ENCODE data around the gene HOMER2. TPM values are rescaled to one million over a fixed set of nuclear protein-coding genes. Genes with fewer than 3 reads are reported as not detected.

Gene HOMER2
- total and polyA plus RNA-seq, 2 experiments from 2014 or later, result 5.9 to 14.5 TPM

GRCh38 chr15:82966671-82967071, 14.2 kb upstream of the HOMER2 start:
- no peaks in the 10 kb centered on the region for H3K27me3 ChIP-seq
- H3K4me3 ChIP-seq, result no peak overlapping the region
- no peaks in the 10 kb centered on the region for H4K20me1 ChIP-seq (ENCODE audit: insufficient read depth, poor library complexity, severe bottlenecking)
- no peaks in the 10 kb centered on the region for H3K9me2 ChIP-seq (replicated peaks; ENCODE audit: insufficient read depth)
- no peak overlapping the region for H2AFZ ChIP-seq
- no peaks in the 10 kb centered on the region for H3K4me1 ChIP-seq (ENCODE audit: insufficient read depth)
- TF ChIP-seq EZH2phosphoT487 (IDR thresholded peaks at IDR 0.05; ENCODE audit: low read depth, severe bottlenecking, unreplicated experiment) (no peak), EZH2 (IDR thresholded peaks at IDR 0.05; ENCODE audit: borderline replicate concordance) (no peak), CTCF (IDR thresholded peaks at IDR 0.05; ENCODE audit: poor library complexity) (no peak)
- DNase-seq (ENCODE audit: low spot score), result no peak
- no peaks in the 10 kb centered on the region for H3K36me3 ChIP-seq (replicated peaks; ENCODE audit: insufficient read depth, low read depth)
- WGBS (ENCODE audit: low lambda C conversion rate, missing lambda C conversion rate), result 89% methylated on average over 4 of the region's 4 CpGs
- H3K27ac ChIP-seq, result no peak overlapping the region
- H3K9me3 ChIP-seq (ENCODE audit: low read depth), result no peaks in the 10 kb centered on the region
- no peaks in the 10 kb centered on the region for H3K79me2 ChIP-seq
- no peak overlapping the region for H3K4me2 ChIP-seq

- no peaks in the 10 kb centered on the region for H3K36me3 ChIP-seq (replicated peaks; ENCODE audit: insufficient read depth, low read depth)
- H3K9me3 ChIP-seq (ENCODE audit: low read depth), result no peaks in the 10 kb centered on the region
- H3K9me2 ChIP-seq (replicated peaks; ENCODE audit: insufficient read depth), result no peaks in the 10 kb centered on the region
- no peaks in the 10 kb centered on the region for H4K20me1 ChIP-seq (ENCODE audit: insufficient read depth, poor library complexity, severe bottlenecking)
- no peak overlapping the region for H3K27ac ChIP-seq
- no peak overlapping the region for H2AFZ ChIP-seq
- no peaks in the 10 kb centered on the region for H3K79me2 ChIP-seq
- no peak overlapping the region for H3K4me2 ChIP-seq
- no peaks in the 10 kb centered on the region for H3K4me1 ChIP-seq (ENCODE audit: insufficient read depth)
- DNase-seq (ENCODE audit: low spot score), result no peak
- H3K4me3 ChIP-seq, result no peak overlapping the region
- TF ChIP-seq CTCF (IDR thresholded peaks at IDR 0.05; ENCODE audit: poor library complexity), result no peak
- no peak for TF ChIP-seq EZH2 (IDR thresholded peaks at IDR 0.05; ENCODE audit: borderline replicate concordance)
- TF ChIP-seq EZH2phosphoT487 (IDR thresholded peaks at IDR 0.05; ENCODE audit: low read depth, severe bottlenecking, unreplicated experiment), result no peak
- no peaks in the 10 kb centered on the region for H3K27me3 ChIP-seq
- WGBS (ENCODE audit: low lambda C conversion rate, missing lambda C conversion rate), result 98% methylated on average over 5 of the region's 5 CpGs
Measured at GRCh38 chr15:82964890-82965289, 12.4 kb upstream of the HOMER2 start.

GRCh38 chr15:82963471-82964341, 11.2 kb upstream of the HOMER2 start:
- Histone ChIP-seq H3K27ac (no peak overlapping the region), H4K20me1 (ENCODE audit: insufficient read depth, poor library complexity, severe bottlenecking) (no peaks in the 10 kb centered on the region), H3K27me3 (no peaks in the 10 kb centered on the region), H3K9me3 (ENCODE audit: low read depth) (no peaks in the 10 kb centered on the region), H3K36me3 (replicated peaks; ENCODE audit: insufficient read depth, low read depth) (no peaks in the 10 kb centered on the region), H3K79me2 (no peaks in the 10 kb centered on the region), H2AFZ (no peak overlapping the region), H3K4me2 (no peak overlapping the region), H3K4me3 (no peak overlapping the region), H3K9me2 (replicated peaks; ENCODE audit: insufficient read depth) (no peaks in the 10 kb centered on the region), H3K4me1 (ENCODE audit: insufficient read depth) (no peaks in the 10 kb centered on the region)
- WGBS (ENCODE audit: low lambda C conversion rate, missing lambda C conversion rate), result 92% methylated on average over 7 of the region's 7 CpGs
- DNase-seq (ENCODE audit: low spot score), result no peak
- TF ChIP-seq CTCF (IDR thresholded peaks at IDR 0.05; ENCODE audit: poor library complexity), result no peak
- no peak for TF ChIP-seq EZH2phosphoT487 (IDR thresholded peaks at IDR 0.05; ENCODE audit: low read depth, severe bottlenecking, unreplicated experiment)
- TF ChIP-seq EZH2 (IDR thresholded peaks at IDR 0.05; ENCODE audit: borderline replicate concordance), result no peak

Measured in hepatocyte (in vitro differentiated cells).